Spleen (tissue), 7 donors: ENCODE results near the gene ZPLD1.

Experiments used
- POLR2A ChIP-seq, 3 donors: fragments of 450-650 bp; IDR thresholded peaks; one replicate each; pipeline ENCODE4 v1.5.1; 2017; ENCODE audit warnings: antibody characterized with exemption in 3 of 3, mild to moderate bottlenecking in 1 of 3
- TF ChIP-seq, protein P1 (sequence below), 11 experiments: fragments of 200-600 bp in 7 of 11; fragments of 450-650 bp in 4 of 11; sonication (generic) in 4 of 11; IDR thresholded peaks in 8 of 11; conservative IDR thresholded peaks in 3 of 11; 1 replicate in 7 of 11; 2 replicates in 4 of 11; pipeline versions ENCODE4 v1.4.0 to v1.8.0; 2016 to 2021; ENCODE audit warnings: antibody characterized with exemption in 11 of 11, inconsistent platforms in 4 of 11, mild to moderate bottlenecking in 1 of 11
- donor health status: DM: no; HTN: no; CAD: no; lungs with moderate emphysema.
- donor health status: DM: no; HTN: no; CAD: no.
- donor health status: DM: no; HTN: no; CAD: no.

- TF ChIP-seq, protein P1, sequence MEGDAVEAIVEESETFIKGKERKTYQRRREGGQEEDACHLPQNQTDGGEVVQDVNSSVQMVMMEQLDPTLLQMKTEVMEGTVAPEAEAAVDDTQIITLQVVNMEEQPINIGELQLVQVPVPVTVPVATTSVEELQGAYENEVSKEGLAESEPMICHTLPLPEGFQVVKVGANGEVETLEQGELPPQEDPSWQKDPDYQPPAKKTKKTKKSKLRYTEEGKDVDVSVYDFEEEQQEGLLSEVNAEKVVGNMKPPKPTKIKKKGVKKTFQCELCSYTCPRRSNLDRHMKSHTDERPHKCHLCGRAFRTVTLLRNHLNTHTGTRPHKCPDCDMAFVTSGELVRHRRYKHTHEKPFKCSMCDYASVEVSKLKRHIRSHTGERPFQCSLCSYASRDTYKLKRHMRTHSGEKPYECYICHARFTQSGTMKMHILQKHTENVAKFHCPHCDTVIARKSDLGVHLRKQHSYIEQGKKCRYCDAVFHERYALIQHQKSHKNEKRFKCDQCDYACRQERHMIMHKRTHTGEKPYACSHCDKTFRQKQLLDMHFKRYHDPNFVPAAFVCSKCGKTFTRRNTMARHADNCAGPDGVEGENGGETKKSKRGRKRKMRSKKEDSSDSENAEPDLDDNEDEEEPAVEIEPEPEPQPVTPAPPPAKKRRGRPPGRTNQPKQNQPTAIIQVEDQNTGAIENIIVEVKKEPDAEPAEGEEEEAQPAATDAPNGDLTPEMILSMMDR (IDR thresholded peaks at IDR 0.05 in 8 of 11, conservative IDR thresholded peaks at IDR 0.05 in 3 of 11), result no peak
- no peak for TF ChIP-seq POLR2A (IDR thresholded peaks at IDR 0.05)
Observed at GRCh38 chr3:102484363-102484762, 49.5 kb downstream of the ZPLD1 start.
